Astrocyte of the spinal cord (primary cell): Measurements from ENCODE around the gene HNRNPA2B1.
"Not testable (repeated sequence)": the region's sequence is repeated elsewhere in the genome, so short reads cannot be mapped to it uniquely, and the experiment has no call there.

Experiments
- DNase-seq: peaks from one replicate; pipeline ENCODE4 v3.0.0; 2011; ENCODE audit warnings: low read depth, low spot score
- H3K4me3 ChIP-seq: 2 replicates; pipeline ENCODE4 v1.5.1; 2011; ENCODE audit warnings: low read depth, mild to moderate bottlenecking, low read length, moderate library complexity
- in situ Hi-C: cut with HindIII; loops from 2 replicates; pipeline ENCODE4 v1.10.0; 2017; ENCODE audit warnings: low sequenced_read_pairs
- TF ChIP-seq, protein P1 (sequence below): IDR thresholded peaks from 2 replicates; pipeline ENCODE4 v1.5.1; 2012; ENCODE audit warnings: low read depth, mild to moderate bottlenecking, low read length, inconsistent platforms

Gene HNRNPA2B1

DNA sequence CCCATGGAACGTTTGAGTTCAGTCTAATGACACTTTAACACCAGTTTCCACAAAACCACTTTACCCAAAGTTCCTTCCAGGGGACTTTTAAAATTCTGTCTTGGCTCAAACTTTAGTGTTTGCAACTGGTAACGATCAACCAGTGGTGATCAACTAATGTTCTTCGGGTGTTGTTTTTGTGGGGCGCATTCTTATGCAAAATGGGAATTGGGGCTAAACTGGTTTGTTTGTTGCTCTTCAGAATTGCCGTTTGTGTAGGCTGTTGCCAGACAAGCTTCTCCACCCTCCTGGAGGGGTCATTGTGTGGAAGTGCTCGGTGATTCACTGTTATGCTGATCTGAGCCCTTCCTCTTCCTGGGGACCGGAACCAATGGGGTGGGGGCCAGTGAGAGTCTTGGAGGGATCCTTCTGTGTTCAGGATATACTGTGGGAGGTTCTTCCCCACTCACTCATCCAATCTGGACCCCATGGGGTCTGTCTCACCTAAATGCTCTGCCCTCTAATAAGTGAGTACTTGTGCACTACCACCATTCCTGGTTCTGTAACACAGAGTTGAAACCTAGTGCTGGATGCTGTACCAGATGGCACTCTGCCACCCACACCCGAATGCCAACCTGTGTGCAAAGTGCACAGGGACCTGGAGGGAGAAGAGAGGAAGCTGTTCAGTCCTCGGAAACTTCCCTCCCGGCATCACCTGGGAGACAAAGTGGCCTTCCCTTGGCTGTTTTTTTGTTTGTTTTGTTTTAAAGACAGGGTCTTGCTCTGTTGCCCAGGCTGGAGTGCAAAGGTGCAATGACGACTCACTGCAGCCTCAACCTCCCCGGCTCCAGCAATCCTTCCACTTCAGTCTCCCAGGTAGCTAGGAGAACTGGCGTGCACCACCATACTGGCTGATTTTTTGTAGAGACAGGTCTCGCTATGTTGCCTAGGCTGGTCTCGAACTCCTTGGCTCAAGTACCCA is 46.4 kb downstream of the HNRNPA2B1 start:
- in situ Hi-C loops, result no loop called here
- TF ChIP-seq, protein P1, sequence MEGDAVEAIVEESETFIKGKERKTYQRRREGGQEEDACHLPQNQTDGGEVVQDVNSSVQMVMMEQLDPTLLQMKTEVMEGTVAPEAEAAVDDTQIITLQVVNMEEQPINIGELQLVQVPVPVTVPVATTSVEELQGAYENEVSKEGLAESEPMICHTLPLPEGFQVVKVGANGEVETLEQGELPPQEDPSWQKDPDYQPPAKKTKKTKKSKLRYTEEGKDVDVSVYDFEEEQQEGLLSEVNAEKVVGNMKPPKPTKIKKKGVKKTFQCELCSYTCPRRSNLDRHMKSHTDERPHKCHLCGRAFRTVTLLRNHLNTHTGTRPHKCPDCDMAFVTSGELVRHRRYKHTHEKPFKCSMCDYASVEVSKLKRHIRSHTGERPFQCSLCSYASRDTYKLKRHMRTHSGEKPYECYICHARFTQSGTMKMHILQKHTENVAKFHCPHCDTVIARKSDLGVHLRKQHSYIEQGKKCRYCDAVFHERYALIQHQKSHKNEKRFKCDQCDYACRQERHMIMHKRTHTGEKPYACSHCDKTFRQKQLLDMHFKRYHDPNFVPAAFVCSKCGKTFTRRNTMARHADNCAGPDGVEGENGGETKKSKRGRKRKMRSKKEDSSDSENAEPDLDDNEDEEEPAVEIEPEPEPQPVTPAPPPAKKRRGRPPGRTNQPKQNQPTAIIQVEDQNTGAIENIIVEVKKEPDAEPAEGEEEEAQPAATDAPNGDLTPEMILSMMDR, result no peak
- DNase-seq, result peak; percentile 67
- H3K4me3 ChIP-seq, result peak overlapping the region; percentile 61

DNA sequence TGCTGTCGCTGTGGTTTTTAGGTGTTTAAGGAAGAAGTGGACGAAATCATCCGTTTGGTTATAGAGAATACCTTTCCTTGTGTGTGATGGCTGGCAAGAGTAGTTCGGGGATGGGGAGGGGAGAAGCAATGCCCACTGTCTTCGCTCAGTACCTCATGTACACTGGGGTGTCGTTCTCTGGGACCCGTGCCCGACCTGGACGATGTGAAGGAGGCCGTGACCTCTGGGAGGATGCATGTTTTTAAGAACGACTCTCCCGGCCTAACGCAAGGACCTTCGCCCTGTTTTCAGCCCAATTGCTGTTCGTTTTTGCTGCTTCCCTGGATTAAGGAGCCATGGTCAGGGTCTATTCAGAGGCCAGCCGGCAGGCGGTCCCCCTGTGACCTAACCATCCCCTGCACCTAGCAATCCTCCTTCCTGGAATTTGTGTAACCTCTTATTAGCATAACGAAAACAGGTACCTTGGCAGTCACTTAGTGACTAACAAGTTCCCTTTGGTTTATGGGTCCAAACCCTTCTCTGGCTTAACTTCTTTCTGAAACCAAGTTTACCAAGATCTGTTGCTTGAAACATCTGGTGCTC is 47.2 kb downstream of the HNRNPA2B1 start:
- peak overlapping the region; percentile 61 for H3K4me3 ChIP-seq
- TF ChIP-seq, protein P1, result peak; percentile 19
- in situ Hi-C loops, result no loop called here
- no peak for DNase-seq

DNA sequence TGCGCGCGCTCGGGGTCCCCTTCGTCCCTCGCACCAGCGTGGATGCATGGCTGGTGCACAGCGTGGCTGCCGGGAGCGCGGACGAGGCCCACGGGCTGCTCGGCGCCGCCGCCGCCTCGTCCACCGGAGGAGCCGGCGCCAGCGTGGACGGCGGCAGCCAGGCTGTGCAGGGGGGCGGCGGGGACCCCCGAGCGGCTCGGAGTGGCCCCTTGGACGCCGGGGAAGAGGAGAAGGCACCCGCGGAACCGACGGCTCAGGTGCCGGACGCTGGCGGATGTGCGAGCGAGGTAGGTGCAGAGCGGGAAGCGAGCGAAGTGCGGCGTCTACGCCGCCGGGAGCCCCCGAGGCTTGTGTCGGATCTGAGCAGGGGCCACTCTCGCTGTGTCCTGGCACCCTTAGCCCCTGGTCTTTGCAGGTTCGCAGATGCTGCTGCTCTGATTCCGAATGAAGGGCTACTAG is 47.7 kb downstream of the HNRNPA2B1 start:
- H3K4me3 ChIP-seq, result peak overlapping the region; percentile 61
- in situ Hi-C loops, DNase-seq: not testable (repeated sequence)

DNA sequence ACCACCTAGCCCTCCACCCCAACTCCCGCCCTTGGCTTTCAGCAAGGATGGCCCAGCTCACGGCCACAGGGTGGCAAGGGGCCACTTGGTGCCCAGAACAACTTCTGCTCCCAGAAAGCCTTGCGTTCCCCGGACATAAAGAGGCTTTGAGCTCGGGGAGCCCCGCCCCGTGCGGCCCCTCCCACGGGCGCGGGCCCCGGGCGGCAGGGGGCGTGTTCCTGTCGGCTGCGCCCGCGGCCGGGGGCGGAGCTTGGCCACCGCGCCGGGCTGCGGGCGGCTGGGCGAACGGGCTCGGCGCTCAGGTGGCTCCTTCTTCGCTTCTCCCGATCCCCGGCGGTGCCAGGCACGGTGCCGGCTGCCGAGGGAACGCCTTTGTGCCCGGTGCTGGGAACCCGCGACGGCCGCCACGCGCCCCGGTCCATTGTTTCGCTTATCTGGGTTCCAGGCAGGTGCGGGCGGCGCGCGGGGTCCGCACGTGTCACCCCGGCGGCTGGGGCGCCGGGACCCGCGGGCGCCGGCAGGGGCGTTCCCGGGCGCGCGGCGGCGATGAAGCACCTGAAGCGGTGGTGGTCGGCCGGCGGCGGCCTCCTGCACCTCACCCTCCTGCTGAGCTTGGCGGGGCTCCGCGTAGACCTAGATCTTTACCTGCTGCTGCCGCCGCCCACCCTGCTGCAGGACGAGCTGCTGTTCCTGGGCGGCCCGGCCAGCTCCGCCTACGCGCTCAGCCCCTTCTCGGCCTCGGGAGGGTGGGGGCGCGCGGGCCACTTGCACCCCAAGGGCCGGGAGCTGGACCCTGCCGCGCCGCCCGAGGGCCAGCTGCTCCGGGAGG is 48.4 kb downstream of the HNRNPA2B1 start, which contains the start of gene NFE2L3:
Gene NFE2L3, plus strand, starts transcription at position 246 of the 829 bp plus-strand sequence. Its CDS starts 301 bp downstream, at position 547.
- in situ Hi-C loops, result no loop called here
- TF ChIP-seq, protein P1, result no peak
- peak within 1 kb of the TSS; percentile 61 for H3K4me3 ChIP-seq
- peak; percentile 79 for DNase-seq

DNA sequence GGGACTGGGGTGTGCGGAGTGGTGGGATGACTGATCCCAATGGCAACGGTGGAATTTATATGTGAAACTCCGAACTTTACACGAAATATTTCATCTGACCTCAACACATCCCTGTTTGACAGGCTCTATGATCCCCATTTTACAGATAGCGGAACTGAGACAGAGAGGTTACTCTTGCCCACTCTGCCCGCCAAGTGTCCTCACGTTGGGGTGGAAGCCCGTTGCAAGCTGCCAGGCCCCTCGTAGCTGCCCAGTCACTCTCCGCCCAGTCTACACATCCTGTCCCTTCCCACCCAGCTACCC is 48.9 kb downstream of the HNRNPA2B1 start:
- in situ Hi-C loops, result no loop called here
- H3K4me3 ChIP-seq, result peak overlapping the region; percentile 61

DNA sequence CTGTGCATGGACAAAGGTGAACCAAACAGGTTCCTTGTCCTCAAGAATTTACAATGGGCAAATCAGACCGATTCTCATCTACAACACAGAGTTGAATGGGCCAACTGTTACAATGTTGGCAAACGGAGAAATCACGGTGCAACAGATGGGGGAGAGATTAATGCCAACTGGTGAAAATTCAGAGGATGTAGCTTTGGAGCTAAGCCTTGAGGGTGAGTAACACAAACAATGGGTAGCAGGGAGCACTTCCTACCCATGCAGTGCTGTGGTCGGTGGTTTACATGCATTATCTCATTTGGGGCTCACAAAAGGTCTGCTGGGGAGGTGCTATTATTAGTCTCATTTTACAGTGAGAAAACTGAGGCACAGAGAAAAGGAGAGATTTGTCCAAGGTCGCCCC is 49.5 kb downstream of the HNRNPA2B1 start:
- H3K4me3 ChIP-seq, result no peak overlapping the region
- in situ Hi-C loops, result no loop called here
- TF ChIP-seq, protein P1, result no peak
- no peak for DNase-seq

More for the DNA sequence above, 48.9 kb downstream of the HNRNPA2B1 start:
- no peak for DNase-seq
- TF ChIP-seq, protein P1, result no peak
